MCF 10A (cell line): Measurements from ENCODE around the gene LEMD2. TPM values are rescaled to one million over a fixed set of nuclear protein-coding genes. Genes with fewer than 3 reads are reported as not detected.

Source experiments
- BruUV-seq: library from RNA; stranded (reverse); fragments of 400-500 nt; replicated peaks from 2 replicates; lab custom pipeline; 2021; lab: Mats Ljungman, UMichigan
- CTCF ChIA-PET: fragments of 300-600 bp; sonication (Branson Sonifier 250); formaldehyde crosslinking; extraction: SDS; loops from one replicate; lab custom pipeline; 2021; ENCODE audit warnings: antibody characterized with exemption, inconsistent platforms; lab: Yijun Ruan, JAX
- POLR2A ChIA-PET: fragments of 300-600, 350-650 bp; sonication (Branson Sonifier 250); formaldehyde crosslinking; extraction: SDS; loops from one replicate; lab custom pipeline; 2020; ENCODE audit warnings: antibody characterized with exemption, inconsistent platforms; lab: Yijun Ruan, JAX
- DNase-seq: peaks from one replicate; pipeline ENCODE4 v3.0.0-alpha.2; 2018; ENCODE audit not compliant: unreplicated experiment
- H3K27ac Mint-ChIP-seq: one replicate; pipeline ENCODE4 v1.8.0; 2022; ENCODE audit warnings: mild to moderate bottlenecking, low read depth, mixed read lengths; ENCODE audit not compliant: unreplicated experiment
- H3K27me3 Mint-ChIP-seq: one replicate; pipeline ENCODE4 v1.8.0; 2022; ENCODE audit warnings: mixed read lengths; ENCODE audit not compliant: insufficient read depth, unreplicated experiment
- H3K36me3 Mint-ChIP-seq: one replicate; pipeline ENCODE4 v1.8.0; 2022; ENCODE audit warnings: mild to moderate bottlenecking, moderate library complexity, mixed read lengths; ENCODE audit not compliant: insufficient read depth, unreplicated experiment
- H3K4me1 Mint-ChIP-seq: one replicate; pipeline ENCODE4 v1.8.0; 2022; ENCODE audit warnings: mixed read lengths; ENCODE audit not compliant: insufficient read depth, unreplicated experiment
- H3K4me3 Mint-ChIP-seq: one replicate; pipeline ENCODE4 v1.8.0; 2022; ENCODE audit warnings: mild to moderate bottlenecking, moderate library complexity, mixed read lengths; ENCODE audit not compliant: unreplicated experiment
- H3K9me3 Mint-ChIP-seq: one replicate; pipeline ENCODE4 v1.8.0; 2022; ENCODE audit warnings: mixed read lengths; ENCODE audit not compliant: unreplicated experiment
- intact Hi-C: fragments of 100-400 bp; cut with micrococcal nuclease; formaldehyde crosslinking; loops from 2 replicates; pipeline ENCODE4 v1.14.1; 2022
- total RNA-seq: library from RNA; stranded (reverse); gene quantifications from 2 replicates; pipeline ENCODE4 v1.2.3, GENCODE V29; 2022
- TF ChIP-seq, protein P1 (sequence below): fragments of 200-600 bp; IDR thresholded peaks from one replicate; pipeline ENCODE4 v1.8.0; 2022; ENCODE audit warnings: antibody characterized with exemption, mild to moderate bottlenecking; ENCODE audit not compliant: unreplicated experiment

The LEMD2 gene
- total RNA-seq, 1 experiment from 2014 or later, result 70.5 TPM

DNA sequence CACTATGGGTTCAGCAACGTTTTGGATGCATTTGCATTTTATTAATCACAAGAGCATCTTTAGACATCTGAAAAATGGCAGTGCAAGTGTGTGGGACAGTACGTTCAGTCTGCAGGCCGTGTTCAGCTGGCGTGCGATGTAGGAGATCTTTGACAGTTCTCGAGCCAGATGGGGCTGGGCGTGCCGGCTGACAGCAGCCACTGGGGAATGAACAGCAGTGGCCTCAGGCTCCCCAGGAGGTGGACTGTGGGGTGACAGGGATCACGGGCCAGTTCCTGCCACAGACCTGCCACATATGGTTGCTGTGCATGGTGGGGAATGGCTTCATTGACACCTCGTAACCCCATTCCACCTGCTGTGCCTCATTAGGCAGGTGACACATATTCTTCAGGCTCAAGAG lies 31.3 kb upstream of the LEMD2 start:
- POLR2A ChIA-PET, result interaction anchor here (1.1 kb wide), 1 partner anchor 32 kb away, joined by 4 read pairs; the partner anchor contains the start of gene LEMD2
- CTCF ChIA-PET, result no interaction called here
- Mint-ChIP-seq H3K36me3 (no peaks in the 10 kb centered on the region), H3K9me3 (no peaks in the 10 kb centered on the region), H3K4me1 (peaks cover 12% of the 10 kb centered on the region), H3K27me3 (peaks cover 35% of the 10 kb centered on the region), H3K27ac (no peak overlapping the region), H3K4me3 (no peak overlapping the region)
- no peak for DNase-seq
- TF ChIP-seq, protein P1, sequence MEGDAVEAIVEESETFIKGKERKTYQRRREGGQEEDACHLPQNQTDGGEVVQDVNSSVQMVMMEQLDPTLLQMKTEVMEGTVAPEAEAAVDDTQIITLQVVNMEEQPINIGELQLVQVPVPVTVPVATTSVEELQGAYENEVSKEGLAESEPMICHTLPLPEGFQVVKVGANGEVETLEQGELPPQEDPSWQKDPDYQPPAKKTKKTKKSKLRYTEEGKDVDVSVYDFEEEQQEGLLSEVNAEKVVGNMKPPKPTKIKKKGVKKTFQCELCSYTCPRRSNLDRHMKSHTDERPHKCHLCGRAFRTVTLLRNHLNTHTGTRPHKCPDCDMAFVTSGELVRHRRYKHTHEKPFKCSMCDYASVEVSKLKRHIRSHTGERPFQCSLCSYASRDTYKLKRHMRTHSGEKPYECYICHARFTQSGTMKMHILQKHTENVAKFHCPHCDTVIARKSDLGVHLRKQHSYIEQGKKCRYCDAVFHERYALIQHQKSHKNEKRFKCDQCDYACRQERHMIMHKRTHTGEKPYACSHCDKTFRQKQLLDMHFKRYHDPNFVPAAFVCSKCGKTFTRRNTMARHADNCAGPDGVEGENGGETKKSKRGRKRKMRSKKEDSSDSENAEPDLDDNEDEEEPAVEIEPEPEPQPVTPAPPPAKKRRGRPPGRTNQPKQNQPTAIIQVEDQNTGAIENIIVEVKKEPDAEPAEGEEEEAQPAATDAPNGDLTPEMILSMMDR, result no peak
- intact Hi-C loops, result no loop called here
- BruUV-seq, result no TSS peak

DNA sequence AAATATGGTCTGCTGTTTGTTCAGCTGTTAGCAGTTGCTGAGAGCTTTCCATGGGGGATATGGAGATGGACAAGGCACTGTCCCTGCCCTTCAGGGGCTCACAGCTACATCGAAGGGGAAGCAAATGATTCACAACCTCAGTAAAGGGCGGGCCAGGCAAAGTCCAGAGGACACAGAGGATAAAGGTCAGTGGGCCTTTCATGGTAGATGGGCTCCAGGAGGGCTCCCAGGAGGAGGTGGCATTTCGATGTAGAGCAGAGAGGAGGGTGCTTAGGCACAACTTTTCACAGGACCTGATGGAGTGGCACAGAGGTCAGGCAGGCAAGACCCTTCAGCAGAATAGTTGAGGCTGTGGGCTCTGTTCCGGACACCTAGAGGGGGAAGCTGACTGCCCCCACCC lies 30.1 kb upstream of the LEMD2 start:
- TF ChIP-seq, protein P1, result no peak
- H3K27me3 Mint-ChIP-seq, result peaks cover 47% of the 10 kb centered on the region
- no peak for DNase-seq
- intact Hi-C loops, result no loop called here
- no TSS peak for BruUV-seq
- H3K4me1 Mint-ChIP-seq, result peaks cover under 1% of the 10 kb centered on the region
- CTCF ChIA-PET, result no interaction called here
- POLR2A ChIA-PET, result no interaction called here
- H3K9me3 Mint-ChIP-seq, result no peaks in the 10 kb centered on the region
- no peaks in the 10 kb centered on the region for H3K36me3 Mint-ChIP-seq
- H3K4me3 Mint-ChIP-seq, result no peak overlapping the region
- H3K27ac Mint-ChIP-seq, result no peak overlapping the region

DNA sequence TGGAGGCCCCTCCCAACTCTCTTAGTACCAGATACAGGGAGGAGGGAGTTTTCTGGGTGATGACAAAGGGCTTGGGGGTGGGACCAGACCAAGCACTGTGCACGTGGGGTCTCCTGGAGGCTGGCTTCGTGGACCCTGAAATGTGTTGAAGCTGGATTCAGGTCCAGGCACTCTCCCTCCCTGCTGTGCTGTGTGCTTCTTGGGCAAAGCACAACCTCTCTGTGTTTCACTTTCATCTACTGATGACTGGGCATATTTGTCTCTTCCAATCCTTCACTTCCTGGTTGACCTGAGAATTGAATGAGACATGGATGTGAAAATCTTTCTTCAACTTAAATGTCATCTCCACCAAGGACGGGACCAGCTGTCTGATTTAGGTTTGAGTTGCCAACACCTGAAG lies 29.4 kb upstream of the LEMD2 start:
- ChIA-PET POLR2A (no interaction called here), CTCF (no interaction called here)
- Mint-ChIP-seq H3K4me1 (no peaks in the 10 kb centered on the region), H3K4me3 (no peak overlapping the region), H3K9me3 (no peaks in the 10 kb centered on the region), H3K27ac (no peak overlapping the region), H3K27me3 (peaks cover 50% of the 10 kb centered on the region), H3K36me3 (no peaks in the 10 kb centered on the region)
- DNase-seq, result no peak
- BruUV-seq, result no TSS peak
- TF ChIP-seq, protein P1, result no peak
- intact Hi-C loops, result no loop called here

DNA sequence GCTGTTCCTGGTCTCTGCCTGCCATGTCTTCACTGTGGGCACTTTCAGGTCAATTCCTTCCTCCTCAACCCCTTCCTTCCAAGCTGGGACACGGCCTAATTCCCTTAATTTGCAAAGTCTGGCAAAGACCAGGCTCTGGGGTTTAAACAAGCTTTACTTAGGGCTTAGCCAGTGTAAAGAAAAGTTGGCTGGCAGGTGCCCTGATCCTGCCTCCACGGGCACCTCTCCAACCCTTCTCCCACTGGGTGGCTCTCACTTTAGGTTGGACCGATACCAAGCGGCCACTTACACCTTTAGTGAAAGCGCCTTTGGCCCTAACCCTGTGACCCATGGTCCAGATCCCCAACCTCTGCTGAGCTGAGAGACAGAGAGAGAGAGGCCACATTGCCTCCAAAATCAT lies 28.6 kb upstream of the LEMD2 start:
- no peaks in the 10 kb centered on the region for H3K4me1 Mint-ChIP-seq
- H3K27me3 Mint-ChIP-seq, result peaks cover 58% of the 10 kb centered on the region
- no peak overlapping the region for H3K4me3 Mint-ChIP-seq
- ChIA-PET CTCF (interaction anchor here (1.5 kb wide), 2 partner anchors 50 to 210 kb away, joined by 3 to 4 read pairs; no protein-coding TSS in a partner anchor), POLR2A (interaction anchor here (0.6 kb wide), 1 partner anchor 179 kb away, joined by 3 read pairs; no protein-coding TSS in a partner anchor)
- no peaks in the 10 kb centered on the region for H3K9me3 Mint-ChIP-seq
- no peaks in the 10 kb centered on the region for H3K36me3 Mint-ChIP-seq
- intact Hi-C loops, result no loop called here
- no peak overlapping the region for H3K27ac Mint-ChIP-seq
- TF ChIP-seq, protein P1, result no peak
- no TSS peak for BruUV-seq
- no peak for DNase-seq
